HEK293 (cell line): ENCODE results near the gene GAS5.

Source experiments
- FEZF1 ChIP-seq: fragments of 450-650 bp; formaldehyde crosslinking; IDR thresholded peaks from 2 replicates; pipeline ENCODE4 v1.5.1; 2016; ENCODE audit warnings: missing biosample characterization, missing genetic modification characterization
- HOXC10 ChIP-seq: sonication (generic); formaldehyde crosslinking; IDR thresholded peaks from 2 replicates; pipeline ENCODE4 v1.8.1; 2023; ENCODE audit warnings: mild to moderate bottlenecking, missing genetic modification reagents
- IKZF3 ChIP-seq: fragments of 450-650 bp; IDR thresholded peaks from 2 replicates; pipeline ENCODE4 v1.5.0; 2018; ENCODE audit warnings: missing biosample characterization, mild to moderate bottlenecking, missing genetic modification characterization, moderate library complexity
- KLF16 ChIP-seq: fragments of 450-650 bp; formaldehyde crosslinking; IDR thresholded peaks from 2 replicates; pipeline ENCODE4 v1.5.1; 2017; ENCODE audit warnings: missing biosample characterization, missing genetic modification characterization
- MZF1 ChIP-seq: fragments of 450-650 bp; formaldehyde crosslinking; IDR thresholded peaks from 2 replicates; pipeline ENCODE4 v1.5.1; 2017; ENCODE audit warnings: missing biosample characterization, missing genetic modification characterization, borderline replicate concordance
- RBAK ChIP-seq: fragments of 450-650 bp; formaldehyde crosslinking; IDR thresholded peaks from 2 replicates; pipeline ENCODE4 v1.5.1; 2016; ENCODE audit warnings: missing biosample characterization, missing genetic modification characterization
- TCF7L2 ChIP-seq: IDR thresholded peaks from 2 replicates; pipeline ENCODE4 v1.6.1; 2011; ENCODE audit warnings: low read depth, mild to moderate bottlenecking, inconsistent platforms, low read length, moderate library complexity, borderline replicate concordance
- TRIM28 ChIP-seq: IDR thresholded peaks from 2 replicates; pipeline ENCODE4 v1.6.1; 2011; ENCODE audit warnings: low read length, control low read depth, borderline replicate concordance
- ZBTB17 ChIP-seq: fragments of 450-650 bp; formaldehyde crosslinking; IDR thresholded peaks from 2 replicates; pipeline ENCODE4 v1.5.1; 2016; ENCODE audit warnings: missing biosample characterization, missing genetic modification characterization
- ZNF114 ChIP-seq: fragments of 450-650 bp; formaldehyde crosslinking; IDR thresholded peaks from 2 replicates; pipeline ENCODE4 v1.5.0; 2017; ENCODE audit warnings: missing biosample characterization, missing genetic modification characterization
- ZNF133 ChIP-seq: fragments of 450-650 bp; formaldehyde crosslinking; IDR thresholded peaks from 2 replicates; pipeline ENCODE4 v1.5.1; 2016; ENCODE audit warnings: missing biosample characterization, missing genetic modification characterization
- ZNF157 ChIP-seq: fragments of 450-650 bp; formaldehyde crosslinking; IDR thresholded peaks from 2 replicates; pipeline ENCODE4 v1.5.1; 2016; ENCODE audit warnings: missing biosample characterization, missing genetic modification characterization
- ZNF223 ChIP-seq: fragments of 450-650 bp; formaldehyde crosslinking; IDR thresholded peaks from 2 replicates; pipeline ENCODE4 v1.5.1; 2016; ENCODE audit warnings: missing biosample characterization, missing genetic modification characterization
- ZNF354C ChIP-seq: fragments of 450-650 bp; formaldehyde crosslinking; IDR thresholded peaks from 2 replicates; pipeline ENCODE4 v1.5.1; 2016; ENCODE audit warnings: missing biosample characterization, missing genetic modification characterization, low read depth, borderline replicate concordance
- ZNF394 ChIP-seq: fragments of 450-650 bp; formaldehyde crosslinking; IDR thresholded peaks from 2 replicates; pipeline ENCODE4 v1.5.1; 2016; ENCODE audit warnings: missing biosample characterization, missing genetic modification characterization, mild to moderate bottlenecking, moderate library complexity, borderline replicate concordance
- ZNF404 ChIP-seq: fragments of 450-650 bp; formaldehyde crosslinking; IDR thresholded peaks from 2 replicates; pipeline ENCODE4 v1.5.1; 2017; ENCODE audit warnings: missing biosample characterization, missing genetic modification characterization
- ZNF514 ChIP-seq: fragments of 450-650 bp; formaldehyde crosslinking; IDR thresholded peaks from 2 replicates; pipeline ENCODE4 v1.5.1; 2016; ENCODE audit warnings: missing biosample characterization, missing genetic modification characterization
- ZNF530 ChIP-seq: fragments of 450-650 bp; formaldehyde crosslinking; IDR thresholded peaks from 2 replicates; pipeline ENCODE4 v1.5.1; 2016; ENCODE audit warnings: low read depth, missing biosample characterization, missing genetic modification characterization
- ZNF544 ChIP-seq: fragments of 450-650 bp; formaldehyde crosslinking; IDR thresholded peaks from 2 replicates; pipeline ENCODE4 v1.5.0; 2017; ENCODE audit warnings: missing biosample characterization, missing genetic modification characterization
- ZNF548 ChIP-seq: fragments of 450-650 bp; formaldehyde crosslinking; IDR thresholded peaks from 2 replicates; pipeline ENCODE4 v1.5.1; 2016; ENCODE audit warnings: missing biosample characterization, missing genetic modification characterization
- ZNF596 ChIP-seq: fragments of 450-650 bp; IDR thresholded peaks from 2 replicates; pipeline ENCODE4 v1.5.0; 2018; ENCODE audit warnings: missing biosample characterization, mild to moderate bottlenecking, missing genetic modification characterization, moderate library complexity
- ZNF623 ChIP-seq: fragments of 450-650 bp; formaldehyde crosslinking; IDR thresholded peaks from 2 replicates; pipeline ENCODE4 v1.5.1; 2016; ENCODE audit warnings: missing biosample characterization, missing genetic modification characterization
- ZNF626 ChIP-seq: fragments of 450-650 bp; sonication (Bioruptor Pico); formaldehyde crosslinking; IDR thresholded peaks from 2 replicates; pipeline ENCODE4 v1.5.1; 2018; ENCODE audit warnings: missing biosample characterization, missing genetic modification characterization, inconsistent platforms
- ZNF658 ChIP-seq: fragments of 450-650 bp; formaldehyde crosslinking; IDR thresholded peaks from 2 replicates; pipeline ENCODE4; 2016; ENCODE audit warnings: missing biosample characterization, missing genetic modification characterization
- ZNF707 ChIP-seq: fragments of 450-650 bp; formaldehyde crosslinking; IDR thresholded peaks from 2 replicates; pipeline ENCODE4 v1.5.1; 2016; ENCODE audit warnings: missing biosample characterization, missing genetic modification characterization
- ZNF76 ChIP-seq: fragments of 450-650 bp; formaldehyde crosslinking; IDR thresholded peaks from 2 replicates; pipeline ENCODE4; 2016; ENCODE audit warnings: low read depth, missing biosample characterization, missing genetic modification characterization, borderline replicate concordance
- ZNF785 ChIP-seq: fragments of 450-650 bp; formaldehyde crosslinking; IDR thresholded peaks from 2 replicates; pipeline ENCODE4 v1.5.1; 2016; ENCODE audit warnings: missing biosample characterization, missing genetic modification characterization
- TF ChIP-seq, protein P1 (sequence below): fragments of 450-650 bp; formaldehyde crosslinking; IDR thresholded peaks from 2 replicates; pipeline ENCODE4 v1.5.1; 2016; ENCODE audit warnings: missing biosample characterization, missing genetic modification characterization, borderline replicate concordance
- TF ChIP-seq, protein P2 (sequence below): fragments of 450-650 bp; formaldehyde crosslinking; IDR thresholded peaks from 2 replicates; pipeline ENCODE4 v1.5.1; 2016; ENCODE audit warnings: missing biosample characterization, missing genetic modification characterization
- TF ChIP-seq, protein P3 (sequence below): fragments of 450-650 bp; formaldehyde crosslinking; IDR thresholded peaks from 2 replicates; pipeline ENCODE4 v1.5.1; 2016; ENCODE audit warnings: missing biosample characterization, missing genetic modification characterization
- TF ChIP-seq, protein P4 (sequence below): fragments of 450-650 bp; formaldehyde crosslinking; IDR thresholded peaks from 2 replicates; pipeline ENCODE4 v1.5.1; 2016; ENCODE audit warnings: missing biosample characterization, missing genetic modification characterization
- TF ChIP-seq, protein P5 (sequence below): fragments of 450-650 bp; formaldehyde crosslinking; IDR thresholded peaks from 2 replicates; pipeline ENCODE4 v1.5.1; 2016; ENCODE audit warnings: missing biosample characterization, missing genetic modification characterization

GAS5 gene

DNA sequence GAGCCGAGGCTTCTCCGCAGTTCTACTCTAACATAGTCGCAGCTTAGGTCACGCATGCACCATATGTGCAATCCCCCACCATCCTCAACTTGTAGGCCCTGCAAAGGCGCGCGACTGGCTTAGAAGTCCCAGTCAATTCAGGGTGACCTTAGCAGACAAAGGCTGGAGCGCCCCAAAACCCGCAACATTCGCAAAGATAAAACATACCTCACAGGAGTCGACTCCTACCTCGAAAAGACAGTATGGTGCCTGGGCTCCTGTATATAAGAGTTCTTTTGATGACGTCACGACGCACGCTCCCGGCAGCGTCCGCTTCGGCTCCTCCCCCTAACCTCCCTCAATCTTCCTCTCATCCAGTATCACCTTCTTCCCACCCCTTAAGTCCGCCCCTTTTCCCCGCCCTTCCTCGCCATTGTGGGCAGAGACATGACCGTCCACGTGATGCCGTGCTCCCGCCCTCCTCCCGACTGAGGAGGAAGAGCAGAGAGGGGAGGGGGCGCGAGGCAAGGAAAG is at the start of gene GAS5 (continued):
- TF ChIP-seq, protein P1, sequence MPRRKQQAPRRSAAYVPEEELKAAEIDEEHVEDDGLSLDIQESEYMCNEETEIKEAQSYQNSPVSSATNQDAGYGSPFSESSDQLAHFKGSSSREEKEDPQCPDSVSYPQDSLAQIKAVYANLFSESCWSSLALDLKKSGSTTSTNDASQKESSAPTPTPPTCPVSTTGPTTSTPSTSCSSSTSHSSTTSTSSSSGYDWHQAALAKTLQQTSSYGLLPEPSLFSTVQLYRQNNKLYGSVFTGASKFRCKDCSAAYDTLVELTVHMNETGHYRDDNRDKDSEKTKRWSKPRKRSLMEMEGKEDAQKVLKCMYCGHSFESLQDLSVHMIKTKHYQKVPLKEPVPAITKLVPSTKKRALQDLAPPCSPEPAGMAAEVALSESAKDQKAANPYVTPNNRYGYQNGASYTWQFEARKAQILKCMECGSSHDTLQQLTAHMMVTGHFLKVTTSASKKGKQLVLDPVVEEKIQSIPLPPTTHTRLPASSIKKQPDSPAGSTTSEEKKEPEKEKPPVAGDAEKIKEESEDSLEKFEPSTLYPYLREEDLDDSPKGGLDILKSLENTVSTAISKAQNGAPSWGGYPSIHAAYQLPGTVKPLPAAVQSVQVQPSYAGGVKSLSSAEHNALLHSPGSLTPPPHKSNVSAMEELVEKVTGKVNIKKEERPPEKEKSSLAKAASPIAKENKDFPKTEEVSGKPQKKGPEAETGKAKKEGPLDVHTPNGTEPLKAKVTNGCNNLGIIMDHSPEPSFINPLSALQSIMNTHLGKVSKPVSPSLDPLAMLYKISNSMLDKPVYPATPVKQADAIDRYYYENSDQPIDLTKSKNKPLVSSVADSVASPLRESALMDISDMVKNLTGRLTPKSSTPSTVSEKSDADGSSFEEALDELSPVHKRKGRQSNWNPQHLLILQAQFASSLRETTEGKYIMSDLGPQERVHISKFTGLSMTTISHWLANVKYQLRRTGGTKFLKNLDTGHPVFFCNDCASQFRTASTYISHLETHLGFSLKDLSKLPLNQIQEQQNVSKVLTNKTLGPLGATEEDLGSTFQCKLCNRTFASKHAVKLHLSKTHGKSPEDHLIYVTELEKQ (tag by site-specific recombination): no peak
- TF ChIP-seq MZF1 (tag by site-specific recombination) (no peak; the same call in 1 of the 2 replicates), ZNF404 (tag by site-specific recombination) (no peak), ZNF394 (tag by site-specific recombination) (0 out of 2 replicates have a peak, but pooled peaks have one; percentile 40), ZNF544 (tag by site-specific recombination) (no peak), FEZF1 (tag by site-specific recombination) (no peak), ZNF548 (tag by site-specific recombination) (no peak), ZNF354C (tag by site-specific recombination) (no peak), ZNF785 (tag by site-specific recombination) (no peak), ZNF530 (no peak), ZNF514 (no peak), ZNF623 (tag by site-specific recombination) (0 out of 2 replicates have a peak, but pooled peaks have one; percentile 14), ZNF157 (tag by site-specific recombination) (no peak), ZNF626 (tag by site-specific recombination) (0 out of 2 replicates have a peak, but pooled peaks have one; percentile 51), ZNF223 (tag by site-specific recombination) (no peak), ZNF596 (tag by site-specific recombination) (no peak), ZBTB17 (tag by site-specific recombination) (peak; percentile 45), RBAK (tag by site-specific recombination) (no peak), IKZF3 (tag by site-specific recombination) (peak; percentile 80), KLF16 (tag by site-specific recombination) (no peak), ZNF76 (tag by site-specific recombination) (peak; percentile 40; the same call in 1 of the 2 replicates), TCF7L2 (no peak), TRIM28 (no peak; the same call in 1 of the 2 replicates), HOXC10 (no peak), ZNF114 (tag by site-specific recombination) (no peak), ZNF133 (no peak; the same call in 1 of the 2 replicates), ZNF707 (tag by site-specific recombination) (no peak), ZNF658 (tag by site-specific recombination) (no peak)
- TF ChIP-seq, protein P2, sequence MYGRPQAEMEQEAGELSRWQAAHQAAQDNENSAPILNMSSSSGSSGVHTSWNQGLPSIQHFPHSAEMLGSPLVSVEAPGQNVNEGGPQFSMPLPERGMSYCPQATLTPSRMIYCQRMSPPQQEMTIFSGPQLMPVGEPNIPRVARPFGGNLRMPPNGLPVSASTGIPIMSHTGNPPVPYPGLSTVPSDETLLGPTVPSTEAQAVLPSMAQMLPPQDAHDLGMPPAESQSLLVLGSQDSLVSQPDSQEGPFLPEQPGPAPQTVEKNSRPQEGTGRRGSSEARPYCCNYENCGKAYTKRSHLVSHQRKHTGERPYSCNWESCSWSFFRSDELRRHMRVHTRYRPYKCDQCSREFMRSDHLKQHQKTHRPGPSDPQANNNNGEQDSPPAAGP: peak; percentile 49; the same call in 1 of the 2 replicates
- TF ChIP-seq, protein P3, sequence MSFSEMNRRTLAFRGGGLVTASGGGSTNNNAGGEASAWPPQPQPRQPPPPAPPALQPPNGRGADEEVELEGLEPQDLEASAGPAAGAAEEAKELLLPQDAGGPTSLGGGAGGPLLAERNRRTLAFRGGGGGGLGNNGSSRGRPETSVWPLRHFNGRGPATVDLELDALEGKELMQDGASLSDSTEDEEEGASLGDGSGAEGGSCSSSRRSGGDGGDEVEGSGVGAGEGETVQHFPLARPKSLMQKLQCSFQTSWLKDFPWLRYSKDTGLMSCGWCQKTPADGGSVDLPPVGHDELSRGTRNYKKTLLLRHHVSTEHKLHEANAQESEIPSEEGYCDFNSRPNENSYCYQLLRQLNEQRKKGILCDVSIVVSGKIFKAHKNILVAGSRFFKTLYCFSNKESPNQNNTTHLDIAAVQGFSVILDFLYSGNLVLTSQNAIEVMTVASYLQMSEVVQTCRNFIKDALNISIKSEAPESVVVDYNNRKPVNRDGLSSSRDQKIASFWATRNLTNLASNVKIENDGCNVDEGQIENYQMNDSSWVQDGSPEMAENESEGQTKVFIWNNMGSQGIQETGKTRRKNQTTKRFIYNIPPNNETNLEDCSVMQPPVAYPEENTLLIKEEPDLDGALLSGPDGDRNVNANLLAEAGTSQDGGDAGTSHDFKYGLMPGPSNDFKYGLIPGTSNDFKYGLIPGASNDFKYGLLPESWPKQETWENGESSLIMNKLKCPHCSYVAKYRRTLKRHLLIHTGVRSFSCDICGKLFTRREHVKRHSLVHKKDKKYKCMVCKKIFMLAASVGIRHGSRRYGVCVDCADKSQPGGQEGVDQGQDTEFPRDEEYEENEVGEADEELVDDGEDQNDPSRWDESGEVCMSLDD (tag by site-specific recombination): peak; percentile 84
- TF ChIP-seq, protein P4, sequence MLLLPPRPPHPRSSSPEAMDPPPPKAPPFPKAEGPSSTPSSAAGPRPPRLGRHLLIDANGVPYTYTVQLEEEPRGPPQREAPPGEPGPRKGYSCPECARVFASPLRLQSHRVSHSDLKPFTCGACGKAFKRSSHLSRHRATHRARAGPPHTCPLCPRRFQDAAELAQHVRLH (tag by site-specific recombination): 0 out of 2 replicates have a peak, but pooled peaks have one; percentile 32
- TF ChIP-seq, protein P5, sequence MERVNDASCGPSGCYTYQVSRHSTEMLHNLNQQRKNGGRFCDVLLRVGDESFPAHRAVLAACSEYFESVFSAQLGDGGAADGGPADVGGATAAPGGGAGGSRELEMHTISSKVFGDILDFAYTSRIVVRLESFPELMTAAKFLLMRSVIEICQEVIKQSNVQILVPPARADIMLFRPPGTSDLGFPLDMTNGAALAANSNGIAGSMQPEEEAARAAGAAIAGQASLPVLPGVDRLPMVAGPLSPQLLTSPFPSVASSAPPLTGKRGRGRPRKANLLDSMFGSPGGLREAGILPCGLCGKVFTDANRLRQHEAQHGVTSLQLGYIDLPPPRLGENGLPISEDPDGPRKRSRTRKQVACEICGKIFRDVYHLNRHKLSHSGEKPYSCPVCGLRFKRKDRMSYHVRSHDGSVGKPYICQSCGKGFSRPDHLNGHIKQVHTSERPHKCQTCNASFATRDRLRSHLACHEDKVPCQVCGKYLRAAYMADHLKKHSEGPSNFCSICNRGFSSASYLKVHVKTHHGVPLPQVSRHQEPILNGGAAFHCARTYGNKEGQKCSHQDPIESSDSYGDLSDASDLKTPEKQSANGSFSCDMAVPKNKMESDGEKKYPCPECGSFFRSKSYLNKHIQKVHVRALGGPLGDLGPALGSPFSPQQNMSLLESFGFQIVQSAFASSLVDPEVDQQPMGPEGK (tag by site-specific recombination): no peak
